HG02759 (cell line): ENCODE measurements around the gene STK11.
A peak's percentile ranks its signal among the peaks of the same experiment; 100 is the strongest.
"Not testable (repeated sequence)": the region's sequence is repeated elsewhere in the genome, so short reads cannot be mapped to it uniquely, and the experiment has no call there.

Experiments
- ATAC-seq: cut with Tn5 transposase; IDR thresholded peaks from one replicate; pipeline ENCODE4 v1.9.1; 2021; ENCODE audit warnings: mild to moderate bottlenecking, moderate library complexity; ENCODE audit not compliant: unreplicated experiment

Gene STK11

DNA sequence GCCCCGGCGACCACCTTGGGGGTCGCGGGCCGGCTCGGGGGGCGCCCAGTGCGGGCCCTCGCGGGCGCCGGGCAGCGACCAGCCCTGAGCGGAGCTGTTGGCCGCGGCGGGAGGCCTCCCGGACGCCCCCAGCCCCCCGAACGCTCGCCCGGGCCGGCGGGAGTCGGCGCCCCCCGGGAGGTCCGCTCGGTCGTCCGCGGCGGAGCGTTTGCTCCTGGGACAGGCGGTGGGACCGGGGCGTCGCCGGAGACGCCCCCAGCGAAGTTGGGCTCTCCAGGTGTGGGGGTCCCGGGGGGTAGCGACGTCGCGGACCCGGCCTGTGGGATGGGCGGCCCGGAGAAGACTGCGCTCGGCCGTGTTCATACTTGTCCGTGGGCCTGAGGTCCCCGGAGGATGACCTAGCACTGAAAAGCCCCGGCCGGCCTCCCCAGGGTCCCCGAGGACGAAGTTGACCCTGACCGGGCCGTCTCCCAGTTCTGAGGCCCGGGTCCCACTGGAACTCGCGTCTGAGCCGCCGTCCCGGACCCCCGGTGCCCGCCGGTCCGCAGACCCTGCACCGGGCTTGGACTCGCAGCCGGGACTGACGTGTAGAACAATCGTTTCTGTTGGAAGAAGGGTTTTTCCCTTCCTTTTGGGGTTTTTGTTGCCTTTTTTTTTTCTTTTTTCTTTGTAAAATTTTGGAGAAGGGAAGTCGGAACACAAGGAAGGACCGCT is 729 bp downstream of the STK11 start:
- ATAC-seq: no peak

DNA sequence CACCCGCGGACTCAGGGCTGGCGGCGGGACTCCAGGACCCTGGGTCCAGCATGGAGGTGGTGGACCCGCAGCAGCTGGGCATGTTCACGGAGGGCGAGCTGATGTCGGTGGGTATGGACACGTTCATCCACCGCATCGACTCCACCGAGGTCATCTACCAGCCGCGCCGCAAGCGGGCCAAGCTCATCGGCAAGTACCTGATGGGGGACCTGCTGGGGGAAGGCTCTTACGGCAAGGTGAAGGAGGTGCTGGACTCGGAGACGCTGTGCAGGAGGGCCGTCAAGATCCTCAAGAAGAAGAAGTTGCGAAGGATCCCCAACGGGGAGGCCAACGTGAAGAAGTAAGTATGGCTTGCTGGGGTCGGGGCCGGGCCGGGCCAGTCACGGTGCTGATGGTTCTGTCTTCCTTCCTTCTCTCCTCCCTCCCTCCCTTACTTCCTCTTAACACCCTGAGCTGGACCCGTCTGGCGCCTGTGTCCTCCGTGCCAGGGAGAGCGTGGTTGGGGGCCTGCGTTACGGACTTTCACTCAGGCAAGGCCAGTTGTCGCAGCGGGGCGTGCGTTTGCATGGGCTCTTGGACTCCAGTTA is 1.4 kb downstream of the STK11 start:
- no peak for ATAC-seq

DNA sequence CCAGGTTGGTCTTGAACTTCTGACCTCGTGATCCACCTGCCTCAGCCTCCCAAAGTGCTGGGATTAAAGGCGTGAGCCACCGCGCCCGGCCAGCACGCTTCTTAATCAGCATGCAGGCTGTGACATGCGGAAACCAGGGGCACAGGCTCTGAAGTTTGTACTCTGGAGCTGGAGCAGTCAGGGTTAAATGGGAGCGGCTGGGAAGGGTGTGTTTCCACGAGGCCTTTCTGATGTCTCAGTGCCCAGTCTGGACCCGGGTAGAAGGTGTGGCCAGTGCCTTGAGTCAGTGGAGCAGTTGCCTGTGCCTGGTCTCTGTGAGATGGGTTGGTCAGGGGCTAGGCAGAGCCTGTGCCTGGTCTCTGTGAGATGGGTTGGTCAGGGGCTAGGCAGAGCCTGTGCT is 3.3 kb downstream of the STK11 start:
- ATAC-seq: not testable (repeated sequence)

DNA sequence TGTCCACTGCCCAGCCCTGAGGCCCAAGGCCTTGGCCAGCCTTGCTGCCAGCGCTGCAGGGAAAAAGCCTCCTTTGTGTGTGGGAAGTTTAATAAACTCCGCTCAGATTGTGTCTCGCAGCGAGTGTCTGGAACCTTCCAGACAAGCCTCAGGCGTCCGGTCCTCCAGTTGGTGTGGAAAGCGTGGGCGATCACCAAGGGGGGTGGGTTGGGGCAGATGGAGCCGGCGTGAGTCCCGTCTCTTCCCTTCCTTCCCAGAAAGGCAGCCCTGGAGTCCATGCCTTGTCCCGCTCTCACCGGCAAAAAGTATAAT is 4.6 kb downstream of the STK11 start:
- ATAC-seq: no peak

DNA sequence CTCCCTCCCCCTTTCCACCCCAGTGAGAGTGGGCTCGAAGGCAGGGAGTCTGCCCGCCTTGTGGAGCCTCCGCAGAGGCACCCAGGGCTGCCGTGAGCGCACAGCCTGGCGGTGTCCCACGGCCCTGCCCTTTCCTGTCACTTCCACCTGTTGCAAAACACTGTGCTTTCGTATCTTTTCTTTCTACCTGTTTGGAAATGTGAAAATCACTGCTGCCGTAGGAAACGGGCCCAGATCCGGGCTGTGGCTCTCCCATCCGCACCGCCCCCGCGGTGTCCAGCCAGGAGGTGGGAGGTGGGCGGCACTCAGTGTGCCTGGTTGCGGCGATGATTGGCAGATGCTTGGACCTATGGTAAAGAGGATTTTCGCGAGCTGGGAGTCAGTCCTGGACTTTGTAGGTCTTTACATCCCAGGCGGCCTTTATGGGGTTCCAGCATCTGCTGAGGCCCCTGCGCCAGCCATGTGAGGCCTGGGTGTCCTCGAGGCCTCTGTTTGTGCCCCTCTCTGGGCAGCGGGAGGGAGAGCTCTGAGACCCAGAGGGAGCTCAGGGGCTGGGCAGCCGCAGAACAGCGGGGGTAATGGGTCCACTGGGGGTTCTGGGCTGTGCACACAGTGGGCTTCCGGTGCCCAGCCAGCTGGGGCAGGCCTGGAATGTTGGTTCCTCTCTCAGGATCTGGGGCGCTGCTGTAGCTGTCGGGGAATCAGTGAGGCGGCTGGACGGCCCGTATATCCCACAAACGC is 6.1 kb downstream of the STK11 start:
- ATAC-seq: no peak

DNA sequence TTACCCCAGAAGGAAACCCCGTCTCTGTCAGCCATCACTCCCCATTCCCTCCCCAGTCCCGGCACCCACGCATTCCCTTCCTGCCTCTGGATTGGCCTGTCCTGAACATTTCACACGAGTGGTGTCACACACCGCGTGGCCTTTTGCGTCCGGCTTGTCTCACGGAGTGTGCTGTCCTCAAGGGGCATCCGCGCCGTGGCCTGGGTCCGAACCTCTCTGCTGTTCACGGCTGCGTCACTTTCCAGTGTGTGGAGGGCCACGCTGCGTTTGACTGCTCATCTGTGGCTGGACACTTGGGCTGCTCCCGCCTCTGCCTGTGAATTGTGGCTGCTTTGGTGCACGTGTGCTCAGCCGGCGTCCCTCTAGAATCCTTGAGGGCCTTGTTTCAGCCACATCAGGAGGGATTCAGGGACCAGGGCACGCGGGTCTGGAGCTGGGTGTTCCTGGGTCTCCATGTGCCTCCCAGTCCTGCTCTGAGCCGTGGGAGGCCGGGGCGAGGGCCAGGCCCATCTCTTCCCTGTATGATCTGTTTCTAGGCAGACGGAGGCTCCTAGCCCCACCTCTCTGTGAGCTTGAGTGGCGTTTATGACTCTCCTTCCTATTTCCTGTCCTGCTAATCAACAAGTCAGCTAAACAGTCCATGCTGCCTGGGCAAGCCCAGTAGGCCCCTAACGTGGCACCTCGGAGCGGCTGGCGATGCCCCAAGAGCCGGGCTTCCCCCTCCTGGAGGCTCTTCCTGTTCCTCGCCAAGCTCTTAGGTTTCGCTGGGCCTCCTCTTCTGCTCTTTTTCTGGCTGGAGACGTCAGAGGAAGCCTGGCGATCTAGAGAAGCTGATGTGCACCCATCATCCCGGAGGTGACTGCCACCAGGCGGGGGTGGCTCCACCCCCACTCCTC is 8.1 kb downstream of the STK11 start:
- ATAC-seq: peak; percentile 55

DNA sequence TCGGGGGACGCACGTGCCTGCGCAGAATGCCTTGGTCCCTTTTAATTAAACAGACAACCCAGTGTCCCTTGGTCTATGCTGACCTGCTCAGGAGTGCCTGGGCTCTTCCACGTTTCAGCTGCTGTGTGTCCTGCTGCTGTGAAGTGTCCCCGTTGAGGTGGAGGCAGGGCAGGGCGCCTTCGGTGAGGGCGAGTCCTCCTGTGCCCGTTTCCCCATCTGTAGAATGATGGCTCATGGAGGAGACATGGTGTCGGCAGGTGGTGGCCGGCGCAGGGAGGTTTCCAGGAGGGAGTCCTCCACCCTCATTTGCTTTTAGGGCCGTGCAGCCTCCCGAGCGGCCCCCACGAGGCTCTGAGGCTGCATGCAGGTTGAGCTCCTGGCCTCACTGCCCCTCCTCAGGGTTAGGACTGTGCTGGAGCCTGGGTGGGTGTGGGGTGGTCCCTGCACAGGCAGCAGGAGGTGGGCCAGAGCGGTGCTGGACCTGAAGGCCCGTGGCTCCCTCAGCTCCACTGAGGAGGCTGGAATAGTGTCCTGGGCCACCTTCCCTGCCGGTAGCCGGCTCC is 8.8 kb downstream of the STK11 start:
- ATAC-seq: no peak

DNA sequence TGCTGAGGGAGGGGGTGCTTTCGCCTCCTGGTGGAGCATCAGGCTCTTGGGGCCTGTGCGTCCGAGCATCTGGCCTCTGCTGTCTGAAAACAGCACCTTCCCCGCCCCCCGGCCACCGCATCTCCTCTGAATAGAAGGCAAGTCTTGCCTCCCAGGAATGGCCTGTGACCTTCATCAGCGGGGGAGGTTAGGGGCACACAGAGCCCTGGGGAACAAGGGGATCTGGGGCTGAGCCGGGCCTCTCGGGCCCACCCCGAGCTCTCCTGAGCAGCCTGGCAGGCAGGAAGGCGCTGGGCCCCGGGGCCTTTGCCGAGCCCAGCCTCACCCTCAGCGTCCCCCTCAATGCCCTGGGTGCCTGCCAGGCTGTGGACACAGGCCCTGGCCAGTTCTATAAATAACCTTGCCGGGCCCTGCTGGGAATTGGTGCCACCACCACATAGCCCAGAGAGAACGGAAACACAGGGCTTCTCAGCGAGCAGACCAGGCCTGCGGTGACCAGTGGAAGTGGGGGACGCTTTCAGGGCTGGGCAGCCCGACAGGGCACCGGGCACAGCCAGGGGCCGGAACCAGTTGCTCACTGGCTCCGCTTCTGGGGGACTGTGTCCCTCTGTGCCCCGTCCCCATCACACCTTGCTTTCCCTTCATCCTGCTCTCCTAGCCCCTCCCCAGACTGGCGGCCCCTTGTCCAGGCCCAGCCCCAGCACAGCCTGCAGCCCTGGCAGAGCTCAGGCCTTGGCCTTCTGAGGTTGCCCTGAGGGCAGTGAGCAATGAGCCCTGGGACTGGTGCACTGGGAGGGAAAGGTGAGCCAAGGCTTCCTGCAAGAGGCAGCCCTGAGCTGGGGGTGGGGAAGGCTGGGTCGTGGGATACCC is 9.5 kb downstream of the STK11 start:
- ATAC-seq: no peak

DNA sequence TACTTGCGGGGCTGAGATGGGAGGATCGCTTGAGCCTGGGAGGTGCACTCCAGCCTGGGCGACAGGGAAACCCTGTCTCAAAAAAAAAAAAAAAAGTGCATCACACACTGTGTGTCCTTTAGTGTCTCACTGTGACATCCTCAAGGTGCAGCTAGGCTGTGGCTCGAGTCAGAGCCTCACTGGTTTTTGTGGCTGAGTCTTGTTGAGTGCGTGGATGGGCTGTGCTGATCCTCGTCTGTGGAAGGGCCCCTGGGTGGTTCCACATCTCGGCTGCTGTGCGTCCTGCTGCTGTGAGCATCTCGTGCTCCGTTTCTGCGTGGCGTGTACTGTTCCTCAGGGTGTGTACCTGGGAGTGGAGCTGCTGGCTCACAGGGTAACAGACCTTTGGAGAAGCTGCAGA is 11.2 kb downstream of the STK11 start:
- no peak for ATAC-seq

DNA sequence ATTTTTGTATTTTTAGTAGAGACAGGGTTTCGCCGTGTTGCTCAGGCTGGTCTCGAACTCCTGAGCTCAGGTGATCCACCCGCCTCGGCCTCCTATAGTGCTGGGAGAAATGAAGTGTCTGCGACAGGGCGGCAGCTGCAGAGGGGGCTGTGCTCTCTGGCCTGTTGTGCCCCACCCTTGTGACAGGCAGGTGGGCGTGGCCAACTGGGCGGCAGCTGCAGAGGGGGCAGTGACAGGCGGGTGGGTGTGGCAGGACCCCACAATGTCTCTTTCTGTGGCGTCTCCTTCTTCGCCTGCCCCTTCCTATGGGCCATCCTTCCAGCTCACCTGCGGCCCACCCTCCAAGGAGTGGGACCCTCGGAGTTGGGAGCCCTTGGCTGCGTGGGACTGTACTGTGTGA is 11.8 kb downstream of the STK11 start:
- no peak for ATAC-seq

DNA sequence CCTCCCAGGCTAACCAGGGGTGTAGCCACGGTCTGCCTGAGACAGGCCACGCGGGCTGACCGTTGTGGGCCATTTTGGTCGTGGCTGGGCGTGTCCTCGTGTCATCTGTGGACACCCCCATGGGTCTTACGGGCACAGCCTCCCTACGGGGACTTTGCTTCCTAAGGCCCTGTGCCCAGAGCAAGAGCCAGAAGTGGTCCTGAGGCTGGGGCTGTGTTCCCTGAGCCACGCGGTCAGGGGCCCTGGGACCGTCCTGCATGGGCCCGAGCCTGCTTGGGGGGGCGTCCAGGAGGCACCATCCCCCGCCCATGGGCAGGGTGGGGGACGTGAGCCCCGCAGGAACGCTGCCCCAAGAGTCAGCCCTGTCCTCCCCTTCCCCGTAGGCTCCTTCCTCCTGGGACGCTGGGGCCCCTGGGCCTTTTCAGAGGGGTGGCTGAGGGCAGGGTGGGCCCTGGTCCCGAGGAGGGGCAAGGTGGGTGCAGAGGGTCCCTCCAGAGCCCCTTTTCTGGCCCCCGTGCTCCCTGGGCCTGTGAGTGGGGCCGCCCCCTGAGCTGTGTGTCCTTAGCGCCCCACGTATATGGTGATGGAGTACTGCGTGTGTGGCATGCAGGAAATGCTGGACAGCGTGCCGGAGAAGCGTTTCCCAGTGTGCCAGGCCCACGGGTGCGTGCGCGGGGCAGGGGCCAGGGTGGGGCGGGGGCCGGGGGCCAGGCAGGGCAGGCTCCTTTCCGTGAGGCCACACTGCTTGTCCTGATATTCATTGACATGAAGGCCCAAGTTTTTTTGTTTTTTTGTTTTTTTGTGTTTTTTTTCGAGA is 13.4 kb downstream of the STK11 start:
- no peak for ATAC-seq

DNA sequence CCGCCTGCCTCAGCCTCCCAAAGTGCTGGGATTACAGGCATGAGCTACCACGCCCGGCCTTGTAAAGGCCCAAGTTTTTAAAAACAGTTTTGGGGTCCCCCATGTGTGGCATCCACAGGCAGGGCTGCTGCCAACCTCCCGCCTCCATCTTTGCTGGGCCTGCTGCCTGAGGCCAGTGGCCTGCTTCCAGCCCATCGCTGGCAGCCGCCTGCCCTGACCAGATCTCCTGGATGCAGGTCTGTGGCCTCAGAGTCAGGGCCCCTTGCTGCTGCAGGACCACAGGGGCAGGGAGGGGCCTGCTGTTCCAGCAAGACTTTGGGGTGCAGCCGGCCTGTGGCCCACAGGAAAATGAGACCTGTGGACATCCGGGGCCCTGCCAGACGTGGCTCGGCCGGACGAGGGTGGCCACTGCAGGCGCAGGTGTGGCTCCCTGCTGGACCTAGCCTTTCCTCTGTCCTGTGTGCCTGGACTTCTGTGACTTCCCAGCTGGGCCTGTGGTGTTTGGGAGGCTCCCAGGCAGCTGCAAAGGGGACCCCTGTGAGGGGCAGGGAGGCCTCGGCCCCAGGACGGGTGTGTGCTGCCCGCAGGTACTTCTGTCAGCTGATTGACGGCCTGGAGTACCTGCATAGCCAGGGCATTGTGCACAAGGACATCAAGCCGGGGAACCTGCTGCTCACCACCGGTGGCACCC is 14.4 kb downstream of the STK11 start:
- no peak for ATAC-seq

DNA sequence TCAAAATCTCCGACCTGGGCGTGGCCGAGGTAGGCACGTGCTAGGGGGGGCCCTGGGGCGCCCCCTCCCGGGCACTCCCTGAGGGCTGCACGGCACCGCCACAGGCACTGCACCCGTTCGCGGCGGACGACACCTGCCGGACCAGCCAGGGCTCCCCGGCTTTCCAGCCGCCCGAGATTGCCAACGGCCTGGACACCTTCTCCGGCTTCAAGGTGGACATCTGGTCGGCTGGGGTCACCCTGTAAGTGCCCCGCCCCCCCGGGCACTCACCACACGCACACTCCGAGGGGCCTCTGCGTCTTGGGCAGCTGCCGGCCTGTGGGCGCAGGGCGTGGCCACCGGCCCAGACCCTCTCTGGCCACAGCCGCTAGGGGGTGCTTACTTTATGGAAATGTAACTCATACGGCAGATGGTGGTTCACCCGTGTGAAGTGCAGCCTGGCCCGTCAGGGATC is 14.9 kb downstream of the STK11 start:
- ATAC-seq: no peak

DNA sequence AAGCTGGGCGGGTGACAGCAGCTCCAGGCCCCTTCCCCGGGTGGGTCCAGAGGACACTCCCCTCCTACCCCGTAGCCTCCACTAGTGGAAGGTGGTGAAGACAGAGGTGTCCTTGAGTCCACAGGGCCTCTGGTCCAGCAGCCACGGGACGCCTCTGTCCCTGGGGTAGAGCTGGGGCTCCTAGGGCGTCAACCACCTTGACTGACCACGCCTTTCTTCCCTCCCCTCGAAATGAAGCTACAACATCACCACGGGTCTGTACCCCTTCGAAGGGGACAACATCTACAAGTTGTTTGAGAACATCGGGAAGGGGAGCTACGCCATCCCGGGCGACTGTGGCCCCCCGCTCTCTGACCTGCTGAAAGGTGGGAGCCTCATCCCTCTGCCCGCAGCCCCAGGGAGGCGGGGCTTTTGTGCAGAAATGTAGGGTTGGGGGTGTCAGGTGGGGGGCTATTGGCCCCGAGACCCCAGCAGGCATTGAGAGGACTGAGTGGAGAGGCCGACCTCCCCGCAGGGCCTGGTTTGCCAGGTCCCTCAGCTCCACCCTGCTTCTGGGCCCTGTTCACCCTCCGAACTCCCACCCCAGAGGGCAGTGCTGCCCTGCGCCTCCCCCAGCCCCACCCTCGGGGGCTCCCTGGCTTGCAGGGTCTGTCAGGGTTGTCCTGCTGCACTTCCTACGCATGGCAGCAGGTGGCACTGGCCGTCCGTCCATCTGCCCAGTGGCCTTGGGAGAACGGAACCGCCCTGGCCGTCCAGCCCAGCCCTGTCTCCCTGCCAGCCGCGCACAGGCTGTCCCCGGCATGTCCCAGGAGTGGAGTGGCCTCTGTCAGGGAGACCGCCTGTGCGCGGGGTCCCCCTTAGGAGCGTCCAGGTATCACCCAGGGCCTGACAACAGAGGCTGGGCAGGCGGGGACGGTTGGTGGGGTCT is 15.7 kb downstream of the STK11 start:
- no peak for ATAC-seq

DNA sequence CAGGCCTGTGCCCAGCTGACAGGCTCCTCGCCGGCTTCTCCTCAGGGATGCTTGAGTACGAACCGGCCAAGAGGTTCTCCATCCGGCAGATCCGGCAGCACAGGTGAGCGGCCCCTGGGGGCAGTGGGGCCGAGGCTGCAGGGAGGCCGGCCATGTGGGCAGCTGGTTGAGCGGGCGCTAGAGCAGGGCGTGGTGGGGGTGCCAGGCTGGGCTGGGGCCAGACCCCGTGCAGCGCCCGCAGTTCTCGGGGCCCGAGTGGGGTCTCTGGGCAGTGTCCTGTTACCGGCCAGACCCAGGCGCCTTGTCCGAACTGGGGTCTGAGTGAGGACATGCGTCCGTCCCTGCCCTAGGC is 16.3 kb downstream of the STK11 start:
- ATAC-seq: no peak

DNA sequence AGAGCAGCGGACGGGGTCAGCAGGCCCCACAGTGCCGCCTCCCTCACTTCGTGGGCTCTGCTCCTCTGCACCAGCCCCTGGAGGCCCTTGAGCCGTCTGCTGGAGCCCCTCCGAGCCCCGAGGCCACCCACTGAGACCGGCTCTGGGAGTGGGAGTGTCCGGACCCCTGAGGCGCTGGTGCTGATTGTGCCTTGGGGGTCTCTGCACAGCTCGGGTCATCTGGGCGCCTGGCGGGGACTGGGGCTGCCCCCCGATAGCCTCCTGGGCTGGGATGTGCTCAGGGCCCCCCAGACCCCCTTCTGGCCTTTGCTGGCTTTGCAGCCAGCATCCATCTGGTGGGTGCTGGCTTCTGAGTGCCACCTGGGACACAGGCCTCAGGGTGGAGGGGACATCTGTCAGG is 16.8 kb downstream of the STK11 start:
- no peak for ATAC-seq

DNA sequence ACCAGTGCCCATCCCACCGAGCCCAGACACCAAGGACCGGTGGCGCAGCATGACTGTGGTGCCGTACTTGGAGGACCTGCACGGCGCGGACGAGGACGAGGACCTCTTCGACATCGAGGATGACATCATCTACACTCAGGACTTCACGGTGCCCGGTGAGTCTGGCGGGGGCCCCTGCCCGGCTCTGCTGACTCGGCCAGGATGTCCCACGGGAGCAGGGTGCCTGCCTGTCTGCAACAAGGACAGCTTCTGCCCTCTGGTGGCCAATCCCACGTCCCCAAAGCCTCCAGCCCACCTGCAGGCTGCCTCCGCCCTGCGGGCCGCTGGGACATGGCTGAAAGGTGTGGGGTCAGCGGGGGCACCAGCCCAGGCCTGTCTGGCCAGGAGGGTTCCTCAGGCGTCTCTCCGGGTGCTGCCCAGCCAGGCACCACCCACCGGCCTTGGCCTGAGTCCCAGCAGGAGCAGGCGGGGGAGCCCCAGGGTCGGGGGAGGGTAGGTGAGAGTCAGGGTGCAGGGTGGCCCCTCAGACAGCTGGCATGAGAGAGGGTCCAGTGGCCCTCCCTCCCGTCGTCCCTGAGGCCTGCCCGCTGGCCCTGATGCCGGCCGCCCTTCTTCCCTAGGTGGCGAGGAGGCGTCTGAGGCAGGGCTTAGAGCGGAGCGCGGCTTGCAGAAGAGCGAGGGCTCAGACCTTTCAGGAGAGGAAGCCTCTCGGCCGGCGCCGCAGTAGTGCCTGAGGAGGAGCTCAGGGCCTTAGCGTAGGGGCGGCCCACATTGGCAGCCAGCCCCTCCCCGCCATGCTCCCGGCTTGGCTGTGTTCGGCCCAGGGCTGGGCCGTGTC is 17.7 kb downstream of the STK11 start:
- ATAC-seq: no peak
